GM12878 (cell line): ENCODE data around the gene RYR2. TPM values are rescaled to one million over a fixed set of nuclear protein-coding genes. Genes with fewer than 3 reads are reported as not detected.

ENCODE experiments used
- ATAC-seq: fragments of 200-7000 bp; cut with Tn5 transposase; 3 replicates; pipeline ENCODE4 v1.9.1; 2020; ENCODE audit warnings: mild to moderate bottlenecking, moderate library complexity
- BruUV-seq: library from RNA; stranded (reverse); fragments of 400-500 nt; replicated peaks from 2 replicates; lab custom pipeline; 2021; lab: Mats Ljungman, UMichigan
- CTCF ChIA-PET: fragments of 300-600 bp; sonication (Branson Sonifier 250); formaldehyde crosslinking; extraction: SDS; loops from one replicate; lab custom pipeline; 2021; ENCODE audit warnings: inconsistent platforms; lab: Yijun Ruan, JAX
- POLR2A ChIA-PET: fragments of 350-600 bp; formaldehyde crosslinking; extraction: SDS; loops from one replicate; lab custom pipeline; 2021; ENCODE audit warnings: inconsistent platforms; lab: Charles Lee
- RAD21 ChIA-PET: fragments of 300-600 bp; sonication (Branson Sonifier 250); formaldehyde crosslinking; loops from one replicate; lab custom pipeline; 2023; ENCODE audit warnings: antibody characterized with exemption; ENCODE audit not compliant: unreplicated experiment; lab: Charles Lee
- SMC1A ChIA-PET: fragments of 300-600 bp; sonication (Branson Sonifier 250); formaldehyde crosslinking; loops from one replicate; lab custom pipeline; 2023; ENCODE audit not compliant: unreplicated experiment, uncharacterized antibody; lab: Charles Lee
- DNase-seq: peaks from one replicate; pipeline ENCODE4 v3.0.0-alpha.2; 2011; ENCODE audit warnings: low read depth, low spot score
- FAIRE-seq: peaks from 3 replicates; lab custom pipeline; 2011; peaks lifted over from hg19 to GRCh38; lab: Jason Lieb, UNC
- H2AFZ ChIP-seq: 2 replicates; pipeline ENCODE4 v1.6.0; 2011; ENCODE audit warnings: low read depth, low read length, control low read depth; ENCODE audit not compliant: control insufficient read depth
- H3K27ac ChIP-seq: 2 replicates; pipeline ENCODE4 v1.5.1; 2011; ENCODE audit warnings: control low read depth; ENCODE audit not compliant: control insufficient read depth, insufficient read depth
- H3K27me3 ChIP-seq, 2 experiments: replicated peaks in 1 of 2; 2 replicates each; pipeline versions ENCODE4 v1.6.0 to v1.6.1; 2011; ENCODE audit warnings: low read length in 1 of 2; ENCODE audit not compliant: control insufficient read depth in 2 of 2, insufficient read depth in 2 of 2
- H3K36me3 ChIP-seq, 2 experiments: 2 replicates each; pipeline ENCODE4 v1.5.1; 2011; ENCODE audit warnings: low read length in 1 of 2; ENCODE audit not compliant: control insufficient read depth in 2 of 2, insufficient read depth in 2 of 2
- H3K4me1 ChIP-seq: 2 replicates; pipeline ENCODE4 v1.6.1; 2011; ENCODE audit warnings: mild to moderate bottlenecking, low read length, moderate library complexity, mixed read lengths; ENCODE audit not compliant: control insufficient read depth, insufficient read depth
- H3K4me2 ChIP-seq: 2 replicates; pipeline ENCODE4 v1.6.0; 2011; ENCODE audit warnings: control low read depth; ENCODE audit not compliant: control insufficient read depth, insufficient read depth
- H3K4me3 ChIP-seq: fragments of 200-600 bp; sonication (generic); 2 replicates; pipeline ENCODE4 v1.5.1; 2016
- H3K79me2 ChIP-seq: 2 replicates; pipeline ENCODE4 v1.6.0; 2011; ENCODE audit warnings: low read length; ENCODE audit not compliant: control insufficient read depth, insufficient read depth
- H3K9ac ChIP-seq: 2 replicates; pipeline ENCODE4 v1.8.0; 2011; ENCODE audit warnings: low read length, control low read depth, mixed read lengths; ENCODE audit not compliant: control insufficient read depth, insufficient read depth
- H3K9me3 ChIP-seq: replicated peaks from 3 replicates; pipeline ENCODE4 v1.5.1; 2011; ENCODE audit warnings: mild to moderate bottlenecking, low read length; ENCODE audit not compliant: control insufficient read depth, insufficient read depth
- H4K20me1 ChIP-seq: 2 replicates; pipeline ENCODE4 v1.6.0; 2011; ENCODE audit not compliant: control insufficient read depth, insufficient read depth
- BCL3 ChIP-seq: IDR thresholded peaks from 2 replicates; pipeline ENCODE4 v1.6.1; 2011; ENCODE audit warnings: borderline replicate concordance, low read depth, mild to moderate bottlenecking, moderate library complexity, low read length; ENCODE audit not compliant: insufficient read depth, poor library complexity, severe bottlenecking
- CBX3 ChIP-seq: fragments of 200-600 bp; sonication (generic); IDR thresholded peaks from 2 replicates; pipeline ENCODE4 v1.6.1; 2016; ENCODE audit warnings: low read depth, borderline replicate concordance
- CREB1 ChIP-seq: IDR thresholded peaks from 2 replicates; pipeline ENCODE4 v1.6.1; 2012; ENCODE audit warnings: low read depth, mild to moderate bottlenecking, inconsistent platforms
- EP300 ChIP-seq, 2 experiments: fragments of 150-350 bp in 1 of 2; IDR thresholded peaks; 2 replicates each; pipeline ENCODE4 v1.6.1; 2011 to 2012; ENCODE audit warnings: low read depth in 2 of 2, low read length in 2 of 2, borderline replicate concordance in 1 of 2, improper control_type of control experiment in 1 of 2, inconsistent platforms in 1 of 2; ENCODE audit not compliant: control insufficient read depth in 1 of 2
- POLR2A ChIP-seq: IDR thresholded peaks from 2 replicates; pipeline ENCODE4 v1.6.1; 2011; ENCODE audit warnings: low read depth, mild to moderate bottlenecking, low read length
- SP1 ChIP-seq: IDR thresholded peaks from one replicate; pipeline ENCODE4 v1.6.1; 2011; ENCODE audit warnings: low read depth, low read length
- SREBF1 ChIP-seq: IDR thresholded peaks from 2 replicates; pipeline ENCODE4 v1.6.1; 2012; ENCODE audit warnings: mild to moderate bottlenecking, low read length
- TAF1 ChIP-seq: IDR thresholded peaks from 2 replicates; pipeline ENCODE4 v1.6.1; 2011; ENCODE audit warnings: mild to moderate bottlenecking, low read depth, low read length, borderline replicate concordance
- USF2 ChIP-seq: IDR thresholded peaks from 2 replicates; pipeline ENCODE4 v1.6.1; 2011; ENCODE audit warnings: low read depth, low read length, improper control_type of control experiment, borderline replicate concordance
- ZBED1 ChIP-seq: IDR thresholded peaks from 2 replicates; pipeline ENCODE4 v1.6.1; 2016; ENCODE audit warnings: borderline replicate concordance
- WGBS: methylation state at CpG from one replicate; pipeline ENCODE4 v1.1.6; 2016; ENCODE audit warnings: low lambda C conversion rate; ENCODE audit not compliant: insufficient replicate concordance, insufficient coverage; ENCODE audit errors: missing lambda C conversion rate; 5-methylcytosine and 5-hydroxymethylcytosine counted together
- in situ Hi-C: fragments of 300-500 bp; cut with MboI; formaldehyde crosslinking; loops from 9 replicates; pipeline ENCODE4 v1.14.3; 2018; ENCODE audit warnings: mixed read lengths
- intact Hi-C: fragments of 100-400 bp; cut with micrococcal nuclease; formaldehyde crosslinking; loops from one replicate; pipeline ENCODE4 v1.14.2; 2022; ENCODE audit not compliant: unreplicated experiment
- polyA plus RNA-seq, 11 experiments: library from polyadenylated mRNA; depleted of rRNA in 4 of 11; unstranded in 6 of 11; stranded (reverse) in 5 of 11; fragments of >200 nt; fragmentation: Nextera tagmentation in 4 of 11; fragmentation: Illumina TruSeq in 1 of 11; extraction: Ambion mirVana in 4 of 11; extraction: Trizol in 1 of 11; gene quantifications; 1 replicate in 1 of 11; 2 replicates in 10 of 11; pipeline versions ENCODE4 v1.2.1 to v1.2.3, GENCODE V29; 2011 to 2016; ENCODE audit warnings: inconsistent platforms in 2 of 11, missing spikeins in 2 of 11, low read depth in 1 of 11
- total RNA-seq, 4 experiments: library from RNA; depleted of rRNA in 3 of 4; stranded (reverse); fragments of >200 nt in 3 of 4; fragmentation: Illumina TruSeq in 1 of 4; extraction: Trizol in 1 of 4; gene quantifications; 2 replicates each; pipeline versions ENCODE4 v1.2.1 to v1.2.3, GENCODE V29; 2013 to 2021
- TF ChIP-seq, protein P1 (sequence below): fragments of 450-650 bp; IDR thresholded peaks from 2 replicates; pipeline ENCODE4 v1.6.1; 2016; ENCODE audit warnings: mild to moderate bottlenecking
- TF ChIP-seq, protein P2 (sequence below): IDR thresholded peaks from 2 replicates; pipeline ENCODE4 v1.6.1; 2012; ENCODE audit warnings: mild to moderate bottlenecking, low read depth, low read length
- TF ChIP-seq, protein P3 (sequence below): fragments of 450-650 bp; IDR thresholded peaks from 2 replicates; pipeline ENCODE4 v1.6.1; 2017; ENCODE audit warnings: mild to moderate bottlenecking, low read depth, inconsistent platforms; ENCODE audit not compliant: poor library complexity, severe bottlenecking

The RYR2 gene
- total and polyA plus RNA-seq, 10 of the 15 experiments (the other 5 are each of a cell fraction or from before 2014, with no cell fraction given), result 0.01 to 0.04 TPM; not detected in 8

DNA sequence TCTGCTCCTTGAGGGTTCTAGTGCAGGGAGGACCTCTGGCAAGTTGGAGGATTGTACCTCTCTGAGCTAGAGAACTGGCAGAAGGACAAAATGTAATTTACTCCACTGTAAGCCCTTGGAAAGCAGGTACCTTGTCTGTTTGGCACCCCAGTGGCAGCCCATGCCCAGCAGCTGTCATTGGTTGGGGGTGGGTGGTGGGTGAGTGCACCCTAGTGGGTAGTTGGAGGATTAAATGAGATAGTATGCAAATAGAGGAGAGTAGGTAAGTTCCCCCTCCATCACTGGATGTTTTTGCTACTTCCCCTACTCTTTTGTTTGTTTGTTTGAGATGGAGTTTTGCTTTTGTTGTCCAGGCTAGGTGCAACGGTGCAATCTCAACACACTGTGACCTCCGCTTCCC is 69.8 kb downstream of the RYR2 start:
- FAIRE-seq, result no peak
- no peak overlapping the region for H2AFZ ChIP-seq
- no peak for DNase-seq
- H3K79me2 ChIP-seq, result no peaks in the 10 kb centered on the region
- no peaks in the 10 kb centered on the region for H3K9me3 ChIP-seq
- H3K4me2 ChIP-seq, result no peak overlapping the region
- ChIA-PET CTCF (interaction anchor here (0.6 kb wide), 1 partner anchor 260 kb away, joined by 3 read pairs; no protein-coding TSS in a partner anchor), POLR2A (no interaction called here), SMC1A (no interaction called here), RAD21 (interaction anchor here (0.6 kb wide), 1 partner anchor 487 kb away, joined by 4 read pairs; no protein-coding TSS in a partner anchor)
- no peaks in the 10 kb centered on the region for H3K4me1 ChIP-seq
- no peak for TF ChIP-seq USF2
- no peak for TF ChIP-seq SREBF1
- no peak for TF ChIP-seq CREB1
- TF ChIP-seq, protein P1, sequence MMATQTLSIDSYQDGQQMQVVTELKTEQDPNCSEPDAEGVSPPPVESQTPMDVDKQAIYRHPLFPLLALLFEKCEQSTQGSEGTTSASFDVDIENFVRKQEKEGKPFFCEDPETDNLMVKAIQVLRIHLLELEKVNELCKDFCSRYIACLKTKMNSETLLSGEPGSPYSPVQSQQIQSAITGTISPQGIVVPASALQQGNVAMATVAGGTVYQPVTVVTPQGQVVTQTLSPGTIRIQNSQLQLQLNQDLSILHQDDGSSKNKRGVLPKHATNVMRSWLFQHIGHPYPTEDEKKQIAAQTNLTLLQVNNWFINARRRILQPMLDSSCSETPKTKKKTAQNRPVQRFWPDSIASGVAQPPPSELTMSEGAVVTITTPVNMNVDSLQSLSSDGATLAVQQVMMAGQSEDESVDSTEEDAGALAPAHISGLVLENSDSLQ, result no peak
- no peak for TF ChIP-seq BCL3
- TF ChIP-seq ZBED1, result no peak
- TF ChIP-seq CBX3, result no peak
- TF ChIP-seq POLR2A, result no peak
- TF ChIP-seq SP1, result no peak
- no peak for TF ChIP-seq TAF1
- TF ChIP-seq, protein P2, sequence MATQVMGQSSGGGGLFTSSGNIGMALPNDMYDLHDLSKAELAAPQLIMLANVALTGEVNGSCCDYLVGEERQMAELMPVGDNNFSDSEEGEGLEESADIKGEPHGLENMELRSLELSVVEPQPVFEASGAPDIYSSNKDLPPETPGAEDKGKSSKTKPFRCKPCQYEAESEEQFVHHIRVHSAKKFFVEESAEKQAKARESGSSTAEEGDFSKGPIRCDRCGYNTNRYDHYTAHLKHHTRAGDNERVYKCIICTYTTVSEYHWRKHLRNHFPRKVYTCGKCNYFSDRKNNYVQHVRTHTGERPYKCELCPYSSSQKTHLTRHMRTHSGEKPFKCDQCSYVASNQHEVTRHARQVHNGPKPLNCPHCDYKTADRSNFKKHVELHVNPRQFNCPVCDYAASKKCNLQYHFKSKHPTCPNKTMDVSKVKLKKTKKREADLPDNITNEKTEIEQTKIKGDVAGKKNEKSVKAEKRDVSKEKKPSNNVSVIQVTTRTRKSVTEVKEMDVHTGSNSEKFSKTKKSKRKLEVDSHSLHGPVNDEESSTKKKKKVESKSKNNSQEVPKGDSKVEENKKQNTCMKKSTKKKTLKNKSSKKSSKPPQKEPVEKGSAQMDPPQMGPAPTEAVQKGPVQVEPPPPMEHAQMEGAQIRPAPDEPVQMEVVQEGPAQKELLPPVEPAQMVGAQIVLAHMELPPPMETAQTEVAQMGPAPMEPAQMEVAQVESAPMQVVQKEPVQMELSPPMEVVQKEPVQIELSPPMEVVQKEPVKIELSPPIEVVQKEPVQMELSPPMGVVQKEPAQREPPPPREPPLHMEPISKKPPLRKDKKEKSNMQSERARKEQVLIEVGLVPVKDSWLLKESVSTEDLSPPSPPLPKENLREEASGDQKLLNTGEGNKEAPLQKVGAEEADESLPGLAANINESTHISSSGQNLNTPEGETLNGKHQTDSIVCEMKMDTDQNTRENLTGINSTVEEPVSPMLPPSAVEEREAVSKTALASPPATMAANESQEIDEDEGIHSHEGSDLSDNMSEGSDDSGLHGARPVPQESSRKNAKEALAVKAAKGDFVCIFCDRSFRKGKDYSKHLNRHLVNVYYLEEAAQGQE, result no peak
- TF ChIP-seq, protein P3, sequence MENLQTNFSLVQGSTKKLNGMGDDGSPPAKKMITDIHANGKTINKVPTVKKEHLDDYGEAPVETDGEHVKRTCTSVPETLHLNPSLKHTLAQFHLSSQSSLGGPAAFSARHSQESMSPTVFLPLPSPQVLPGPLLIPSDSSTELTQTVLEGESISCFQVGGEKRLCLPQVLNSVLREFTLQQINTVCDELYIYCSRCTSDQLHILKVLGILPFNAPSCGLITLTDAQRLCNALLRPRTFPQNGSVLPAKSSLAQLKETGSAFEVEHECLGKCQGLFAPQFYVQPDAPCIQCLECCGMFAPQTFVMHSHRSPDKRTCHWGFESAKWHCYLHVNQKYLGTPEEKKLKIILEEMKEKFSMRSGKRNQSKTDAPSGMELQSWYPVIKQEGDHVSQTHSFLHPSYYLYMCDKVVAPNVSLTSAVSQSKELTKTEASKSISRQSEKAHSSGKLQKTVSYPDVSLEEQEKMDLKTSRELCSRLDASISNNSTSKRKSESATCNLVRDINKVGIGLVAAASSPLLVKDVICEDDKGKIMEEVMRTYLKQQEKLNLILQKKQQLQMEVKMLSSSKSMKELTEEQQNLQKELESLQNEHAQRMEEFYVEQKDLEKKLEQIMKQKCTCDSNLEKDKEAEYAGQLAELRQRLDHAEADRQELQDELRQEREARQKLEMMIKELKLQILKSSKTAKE, result no peak
- TF ChIP-seq EP300 (IDR thresholded peaks at IDR 0.05; ENCODE audit: borderline replicate concordance in 1 of 2, control insufficient read depth in 1 of 2, low read depth in 2 of 2, low read length in 2 of 2), result no peak
- H4K20me1 ChIP-seq, result no peaks in the 10 kb centered on the region
- H3K4me3 ChIP-seq, result no peak overlapping the region
- in situ Hi-C loops (no loop called here), intact Hi-C loops (no loop called here)
- WGBS, result 0% methylated on average over 1 of the region's 2 CpGs
- no peak overlapping the region for H3K9ac ChIP-seq
- H3K36me3 ChIP-seq, result no peaks in the 10 kb centered on the region
- H3K27me3 ChIP-seq, result no peaks in the 10 kb centered on the region
- no peak overlapping the region for H3K27ac ChIP-seq
- no peak for ATAC-seq
- BruUV-seq, result no TSS peak
